Measurements from ENCODE around the gene ZFAND3. TPM values are rescaled to one million over a fixed set of nuclear protein-coding genes. Genes with fewer than 3 reads are reported as not detected.
A peak's percentile ranks its signal among the peaks of the same experiment; 100 is the strongest.

Gene ZFAND3
- total and polyA plus RNA-seq, 2 donors (not counting 3 experiments of a cell fraction or from before 2014, with no cell fraction given) = 15.4 to 54.2 TPM

DNA sequence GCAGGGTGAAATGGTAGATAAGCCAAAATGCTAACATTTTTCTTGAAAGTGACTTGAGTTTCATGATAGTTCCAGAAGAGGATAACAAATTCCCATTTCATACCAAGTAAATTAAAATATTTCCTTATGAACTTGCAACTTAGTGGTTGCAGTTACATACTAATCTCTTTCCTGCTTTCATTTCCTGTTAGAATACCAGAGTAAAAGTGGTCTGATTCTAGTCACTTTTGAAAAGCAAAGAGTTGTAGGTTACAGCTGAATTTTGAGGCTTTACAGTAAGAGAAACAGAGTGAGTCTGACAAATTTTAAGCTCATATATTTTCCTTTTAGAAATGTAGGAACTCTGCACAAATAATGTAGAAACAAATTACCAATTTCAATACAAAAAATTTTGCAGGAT lies 117.4 kb downstream of the ZFAND3 start:
- no TSS peak for BruUV-seq (replicated peaks)
- Histone ChIP-seq H3K79me2 (ENCODE audit: control insufficient read depth, insufficient read depth, low read length) (peaks cover 62% of the 10 kb centered on the region), H3K9me1 (replicated peaks; ENCODE audit: control insufficient read depth, extremely low read depth, insufficient read depth, low read length) (no peaks in the 10 kb centered on the region), H3K27me3 (ENCODE audit: control insufficient read depth in 2 of 2, insufficient read depth in 2 of 2, low read length in 2 of 2) (no peaks in the 10 kb centered on the region), H3K27ac (ENCODE audit: insufficient read depth, low read depth, low read length) (no peak overlapping the region), H4K20me1 (replicated peaks; ENCODE audit: control insufficient read depth, extremely low read depth, insufficient read depth, low read length) (peaks cover 16% of the 10 kb centered on the region), H3K4me1 (ENCODE audit: control insufficient read depth, extremely low read depth, insufficient read depth, low read length) (peaks cover 14% of the 10 kb centered on the region), H3K36me3 (ENCODE audit: control insufficient read depth in 2 of 2, extremely low read depth in 1 of 2, insufficient read depth in 2 of 2, low read length in 2 of 2) (no peaks in the 10 kb centered on the region), H3K4me3 (replicated peaks in 1 of 3; ENCODE audit: insufficient read depth in 1 of 3, low read depth in 1 of 3, low read length in 3 of 3) (no peak overlapping the region), H2AFZ (ENCODE audit: low read depth, low read length) (no peak overlapping the region), H3K9me3 (replicated peaks; ENCODE audit: control insufficient read depth, insufficient read depth, low read length) (no peaks in the 10 kb centered on the region), H3K9ac (replicated peaks; ENCODE audit: extremely low read depth, insufficient read depth, low read length) (no peak overlapping the region), H3K4me2 (ENCODE audit: insufficient read depth, low read length) (peak overlapping the region; percentile 62)
- TF ChIP-seq EZH2 (IDR thresholded peaks at IDR 0.05; ENCODE audit: borderline replicate concordance, low read depth, low read length, severe bottlenecking) (no peak), POLR2A (IDR thresholded peaks at IDR 0.05; ENCODE audit: low read depth, low read length) (no peak), CTCF (IDR thresholded peaks at IDR 0.05; ENCODE audit: extremely low read depth in 1 of 2, insufficient read depth in 1 of 2, low read depth in 1 of 2, low read length in 2 of 2) (no peak), GATA2 (IDR thresholded peaks at IDR 0.05; ENCODE audit: insufficient read depth, insufficient read length, low read depth, low read length) (no peak), JUN (IDR thresholded peaks at IDR 0.05; ENCODE audit: borderline replicate concordance, insufficient read depth, insufficient read length, low read depth) (no peak), FOS (IDR thresholded peaks at IDR 0.05; ENCODE audit: borderline replicate concordance, insufficient read depth, low read length) (no peak), POLR2AphosphoS5 (IDR thresholded peaks at IDR 0.05; ENCODE audit: insufficient read depth, low read depth, low read length) (no peak), MYC (IDR thresholded peaks at IDR 0.05; ENCODE audit: low read depth, low read length) (no peak)
- TF ChIP-seq, protein P1, sequence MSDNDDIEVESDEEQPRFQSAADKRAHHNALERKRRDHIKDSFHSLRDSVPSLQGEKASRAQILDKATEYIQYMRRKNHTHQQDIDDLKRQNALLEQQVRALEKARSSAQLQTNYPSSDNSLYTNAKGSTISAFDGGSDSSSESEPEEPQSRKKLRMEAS (IDR thresholded peaks at IDR 0.05; ENCODE audit: insufficient read depth, insufficient read length) = no peak
- dilution Hi-C loops (cut with MboI; ENCODE audit: extremely low pct_ligation_motif_present, low sequenced_read_pairs) (no loop called here), intact Hi-C loops (cut with micrococcal nuclease) (no loop called here)
- FAIRE-seq = peak; percentile 61
- POLR2A ChIA-PET = interaction anchor here (0.6 kb wide), 1 partner anchor 77 kb away, joined by 4 read pairs; no protein-coding TSS in a partner anchor
- CTCF ChIA-PET = interaction anchor here (0.5 to 1.5 kb wide), 5 partner anchors 10 to 557 kb away, joined by 4 to 5 read pairs (median 4); no protein-coding TSS in a partner anchor
- DNase-seq (ENCODE audit: low read depth, low spot score) = peak; percentile 24
